ENCODE data around the gene MCF2L2. TPM values are rescaled to one million over a fixed set of nuclear protein-coding genes. Genes with fewer than 3 reads are reported as not detected.

MCF2L2 gene
- total and polyA plus RNA-seq, 2 donors (not counting 1 experiment from before 2014, with no cell fraction given), result 0.03 to 1.6 TPM

DNA sequence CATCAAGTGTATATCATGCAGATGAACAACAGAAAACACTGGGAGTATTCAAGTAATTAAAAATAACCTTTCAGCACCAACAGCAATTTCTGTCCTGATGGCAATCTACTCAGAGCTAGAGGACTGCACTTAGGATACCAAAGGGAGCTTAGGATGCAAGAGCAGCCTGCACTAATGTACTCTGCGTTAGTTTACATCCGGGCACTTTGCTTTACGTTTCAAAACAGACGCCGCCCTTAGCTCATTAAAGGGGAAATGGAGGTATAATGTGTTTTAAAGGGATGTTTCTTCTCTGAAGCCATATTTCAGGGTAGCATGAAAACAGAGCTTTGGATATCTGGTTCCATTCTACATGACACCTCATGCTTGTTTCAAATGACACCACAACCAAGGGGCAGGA lies 189.4 kb downstream of the MCF2L2 start:
- DNase-seq, result no peak
- H3K4me1 Mint-ChIP-seq, result no peaks in the 10 kb centered on the region
- Histone ChIP-seq H3K79me2 (ENCODE audit: control insufficient read depth, insufficient read depth, low read length) (no peaks in the 10 kb centered on the region), H4K20me1 (ENCODE audit: control insufficient read depth, insufficient read depth, low read length, poor library complexity, severe bottlenecking) (no peaks in the 10 kb centered on the region), H3K4me2 (replicated peaks; ENCODE audit: low read depth, low read length, poor library complexity, severe bottlenecking) (no peak overlapping the region), H3K9me3 (ENCODE audit: control extremely low read depth in 1 of 3, control insufficient read depth in 2 of 3, insufficient read depth in 1 of 3, low read length in 2 of 3) (peaks cover 2 to 19% (median 17%) of the 10 kb centered on the region in 3 donors), H3K9ac (ENCODE audit: low read length) (no peak overlapping the region), H3K27me3 (replicated peaks in 1 of 4; ENCODE audit: control extremely low read depth in 1 of 4, control insufficient read depth in 3 of 4, insufficient read depth in 4 of 4, low read length in 3 of 4) (peaks cover 0 to 28% (median 9%) of the 10 kb centered on the region in 4 experiments), H3K4me1 (ENCODE audit: control insufficient read depth in 2 of 2, insufficient read depth in 2 of 2, low read length in 2 of 2) (no peaks in the 10 kb centered on the region), H3K36me3 (replicated peaks in 1 of 2; ENCODE audit: control extremely low read depth in 1 of 2, control insufficient read depth in 1 of 2, extremely low read depth in 1 of 2, insufficient read depth in 2 of 2, low read length in 1 of 2) (no peaks in the 10 kb centered on the region), H3K27ac (ENCODE audit: low read length in 2 of 2) (no peak overlapping the region), H2AFZ (ENCODE audit: insufficient read depth, low read depth, low read length, poor library complexity, severe bottlenecking) (no peak overlapping the region), H3K4me3 (ENCODE audit: control extremely low read depth in 1 of 5, extremely low read depth in 1 of 5, insufficient read depth in 1 of 5, low read depth in 2 of 5, low read length in 4 of 5) (no peak overlapping the region)
- CTCF ChIA-PET, result interaction anchor here (0.6 kb wide), 1 partner anchor 18 kb away, joined by 3 read pairs; no protein-coding TSS in a partner anchor
- H3K27me3 Mint-ChIP-seq, result peaks cover 27% of the 10 kb centered on the region
- H3K9me3 Mint-ChIP-seq (ENCODE audit: insufficient read depth), result peaks cover 5% of the 10 kb centered on the region
- ATAC-seq (ENCODE audit: low read depth), result no peak
- TF ChIP-seq, protein P1, sequence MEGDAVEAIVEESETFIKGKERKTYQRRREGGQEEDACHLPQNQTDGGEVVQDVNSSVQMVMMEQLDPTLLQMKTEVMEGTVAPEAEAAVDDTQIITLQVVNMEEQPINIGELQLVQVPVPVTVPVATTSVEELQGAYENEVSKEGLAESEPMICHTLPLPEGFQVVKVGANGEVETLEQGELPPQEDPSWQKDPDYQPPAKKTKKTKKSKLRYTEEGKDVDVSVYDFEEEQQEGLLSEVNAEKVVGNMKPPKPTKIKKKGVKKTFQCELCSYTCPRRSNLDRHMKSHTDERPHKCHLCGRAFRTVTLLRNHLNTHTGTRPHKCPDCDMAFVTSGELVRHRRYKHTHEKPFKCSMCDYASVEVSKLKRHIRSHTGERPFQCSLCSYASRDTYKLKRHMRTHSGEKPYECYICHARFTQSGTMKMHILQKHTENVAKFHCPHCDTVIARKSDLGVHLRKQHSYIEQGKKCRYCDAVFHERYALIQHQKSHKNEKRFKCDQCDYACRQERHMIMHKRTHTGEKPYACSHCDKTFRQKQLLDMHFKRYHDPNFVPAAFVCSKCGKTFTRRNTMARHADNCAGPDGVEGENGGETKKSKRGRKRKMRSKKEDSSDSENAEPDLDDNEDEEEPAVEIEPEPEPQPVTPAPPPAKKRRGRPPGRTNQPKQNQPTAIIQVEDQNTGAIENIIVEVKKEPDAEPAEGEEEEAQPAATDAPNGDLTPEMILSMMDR (IDR thresholded peaks at IDR 0.05), result no peak
- no peak for TF ChIP-seq EZH2 (IDR thresholded peaks at IDR 0.05; ENCODE audit: borderline replicate concordance, insufficient read depth, low read depth, low read length, poor library complexity, severe bottlenecking)
- no peak overlapping the region for H3K4me3 Mint-ChIP-seq
- intact Hi-C loops (cut with micrococcal nuclease), result no loop called here
- whole genome bisulfite sequencing (ENCODE audit: insufficient coverage), result no CpG with 5 or more reads among the region's 5 CpGs
- POLR2A ChIA-PET, result interaction anchor here (0.6 kb wide), 1 partner anchor 26 kb away, joined by 5 read pairs; no protein-coding TSS in a partner anchor
- no peak overlapping the region for H3K27ac Mint-ChIP-seq

DNA sequence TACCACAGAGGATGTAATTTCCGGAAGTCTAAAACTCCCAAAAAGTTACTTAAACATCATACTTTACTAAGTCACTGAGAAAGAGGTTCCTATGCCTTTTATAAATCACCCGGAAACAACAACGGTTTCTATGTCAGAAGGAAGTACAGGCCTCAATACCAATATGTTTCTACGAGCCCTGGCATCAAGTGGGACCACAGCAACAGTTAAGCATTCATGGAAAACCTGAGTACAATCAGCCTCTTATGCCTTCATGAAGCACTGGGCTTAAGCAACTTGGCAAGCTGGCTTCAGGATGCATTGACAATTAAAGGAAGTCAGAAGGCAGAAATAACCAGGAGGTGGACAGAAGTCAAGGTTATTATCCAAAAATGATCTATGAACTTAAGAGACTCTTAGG lies 194.5 kb downstream of the MCF2L2 start:
- Histone ChIP-seq H3K36me3 (replicated peaks in 1 of 2; ENCODE audit: control extremely low read depth in 1 of 2, control insufficient read depth in 1 of 2, extremely low read depth in 1 of 2, insufficient read depth in 2 of 2, low read length in 1 of 2) (no peaks in the 10 kb centered on the region), H3K27ac (ENCODE audit: low read length in 2 of 2) (no peak overlapping the region), H4K20me1 (ENCODE audit: control insufficient read depth, insufficient read depth, low read length, poor library complexity, severe bottlenecking) (no peaks in the 10 kb centered on the region), H3K27me3 (replicated peaks in 1 of 4; ENCODE audit: control extremely low read depth in 1 of 4, control insufficient read depth in 3 of 4, insufficient read depth in 4 of 4, low read length in 3 of 4) (peaks cover 0 to 3% (median 1%) of the 10 kb centered on the region in 4 experiments), H3K9me3 (ENCODE audit: control extremely low read depth in 1 of 3, control insufficient read depth in 2 of 3, insufficient read depth in 1 of 3, low read length in 2 of 3) (no peaks in the 10 kb centered on the region), H2AFZ (ENCODE audit: insufficient read depth, low read depth, low read length, poor library complexity, severe bottlenecking) (no peak overlapping the region), H3K4me3 (ENCODE audit: control extremely low read depth in 1 of 5, extremely low read depth in 1 of 5, insufficient read depth in 1 of 5, low read depth in 2 of 5, low read length in 4 of 5) (no peak overlapping the region), H3K4me2 (replicated peaks; ENCODE audit: low read depth, low read length, poor library complexity, severe bottlenecking) (no peak overlapping the region), H3K9ac (ENCODE audit: low read length) (no peak overlapping the region), H3K79me2 (ENCODE audit: control insufficient read depth, insufficient read depth, low read length) (no peaks in the 10 kb centered on the region), H3K4me1 (ENCODE audit: control insufficient read depth in 2 of 2, insufficient read depth in 2 of 2, low read length in 2 of 2) (no peaks in the 10 kb centered on the region)
- Mint-ChIP-seq H3K4me3 (no peak overlapping the region), H3K27me3 (peaks cover 11% of the 10 kb centered on the region), H3K27ac (no peak overlapping the region), H3K9me3 (ENCODE audit: insufficient read depth) (no peaks in the 10 kb centered on the region), H3K4me1 (no peaks in the 10 kb centered on the region)
- TF ChIP-seq, protein P1 (IDR thresholded peaks at IDR 0.05), result no peak
- no peak for TF ChIP-seq EZH2 (IDR thresholded peaks at IDR 0.05; ENCODE audit: borderline replicate concordance, insufficient read depth, low read depth, low read length, poor library complexity, severe bottlenecking)
- DNase-seq (no peak), ATAC-seq (ENCODE audit: low read depth) (no peak)
- CTCF ChIA-PET, result no interaction called here
- POLR2A ChIA-PET, result no interaction called here
- intact Hi-C loops (cut with micrococcal nuclease), result no loop called here
- WGBS (ENCODE audit: insufficient coverage), result 17% methylated on average over 2 of the region's 4 CpGs

Measured in B cell (primary cell).